Kidney (tissue), 14 donors: ENCODE data around the gene KIF24. TPM values are rescaled to one million over a fixed set of nuclear protein-coding genes. Genes with fewer than 3 reads are reported as not detected.

Experiments
- DNase-seq, 5 donors: peaks; one replicate each; pipeline ENCODE4 v3.0.0-alpha.2; 2013 to 2020
- FAIRE-seq: peaks from 2 replicates; lab custom pipeline; 2012; peaks lifted over from hg19 to GRCh38; lab: Jason Lieb, UNC
- H3K27ac ChIP-seq, 2 donors: one replicate each; pipeline ENCODE4 v1.7.0; 2013; ENCODE audit warnings: low read depth in 2 of 2, low read length in 2 of 2, inconsistent platforms in 1 of 2
- H3K27me3 ChIP-seq: one replicate; pipeline ENCODE4 v1.7.1; 2013; ENCODE audit warnings: low read length, inconsistent platforms; ENCODE audit not compliant: control insufficient read depth, insufficient read depth
- H3K36me3 ChIP-seq, 3 donors: one replicate each; pipeline versions ENCODE4 v1.7.0 to v1.7.1; 2013; ENCODE audit warnings: low read length in 3 of 3, control low read depth in 1 of 3, inconsistent platforms in 1 of 3; ENCODE audit not compliant: insufficient read depth in 3 of 3, control insufficient read depth in 2 of 3
- H3K4me1 ChIP-seq, 3 donors: one replicate each; pipeline versions ENCODE4 v1.7.0 to v1.7.1; 2013; ENCODE audit warnings: low read length in 3 of 3, inconsistent platforms in 1 of 3, low read depth in 1 of 3; ENCODE audit not compliant: control insufficient read depth in 2 of 3, insufficient read depth in 2 of 3
- H3K4me3 ChIP-seq, 3 donors: one replicate each; pipeline versions ENCODE4 v1.7.0 to v1.8.1; 2013; ENCODE audit warnings: low read length in 3 of 3, control low read depth in 1 of 3, inconsistent platforms in 1 of 3
- H3K9ac ChIP-seq, 3 donors: one replicate each; pipeline versions ENCODE4 v1.7.0 to v1.7.1; 2013; ENCODE audit warnings: low read length in 3 of 3, control low read depth in 1 of 3, inconsistent platforms in 1 of 3
- H3K9me3 ChIP-seq, 3 donors: one replicate each; pipeline versions ENCODE4 v1.7.0 to v1.7.1; 2013; ENCODE audit warnings: low read length in 3 of 3, control low read depth in 1 of 3, inconsistent platforms in 1 of 3; ENCODE audit not compliant: control insufficient read depth in 2 of 3, insufficient read depth in 1 of 3
- CTCF ChIP-seq: IDR thresholded peaks from 3 replicates; pipeline ENCODE4 v1.5.1; 2012; ENCODE audit warnings: mild to moderate bottlenecking, moderate library complexity, borderline replicate concordance; ENCODE audit not compliant: insufficient read depth; ENCODE audit errors: extremely low read depth
- intact Hi-C: fragments of 100-400 bp; cut with DNase I; formaldehyde crosslinking; loops from one replicate; pipeline ENCODE4 v1.11.1; 2022
- polyA plus RNA-seq: library from polyadenylated mRNA; stranded (reverse); fragments of 350-450 nt; fragmentation: Illumina TruSeq; extraction: RNeasy Lipid Tissue Mini Kit (QIAGEN cat#74804); gene quantifications from one replicate; pipeline ENCODE4 v1.2.3, GENCODE V29; 2014; ENCODE audit warnings: low read depth, low replicate concordance; ENCODE audit not compliant: insufficient read depth
- total RNA-seq: library from RNA; stranded (reverse); fragmentation: NEBNext Ultra II Directional; extraction: Animal tissue kit (Norgen Biotek cat#: 25700); gene quantifications from one replicate; pipeline ENCODE4 v1.2.1, GENCODE V29; 2021
- donor health status: control.
- donor health status: control.
- donor health status: control.
- donor health status: control.
- donor health status: control.
- donor health status: DM: yes; HTN: yes; CAD: no.
- donor health status: Normal renal cell carcinoma (clear cell type).

Gene KIF24
- total and polyA plus RNA-seq, 2 donors from 2014 or later: 0.58 to 2.8 TPM

- DNase-seq: no peak
- Histone ChIP-seq H3K9me3 (no peaks in the 10 kb centered on the region), H3K4me3 (no peak overlapping the region), H3K9ac (no peak overlapping the region), H3K27ac (peak overlapping the region; percentile 25 to 85), H3K36me3 (peaks cover 3 to 8% (median 7%) of the 10 kb centered on the region in 3 donors), H3K4me1 (peaks cover 0 to 31% (median 21%) of the 10 kb centered on the region in 3 donors), H3K27me3 (no peaks in the 10 kb centered on the region)
- intact Hi-C loops: no loop called here
- FAIRE-seq: no peak
- TF ChIP-seq CTCF: no peak
Measured at GRCh38 chr9:34343605-34344004, 14.5 kb upstream of the KIF24 start.

- Histone ChIP-seq H3K4me1 (peaks cover 0 to 31% (median 21%) of the 10 kb centered on the region in 3 donors), H3K9me3 (no peaks in the 10 kb centered on the region), H3K27ac (peak overlapping the region; percentile 25 to 85), H3K36me3 (peaks cover 3 to 8% (median 7%) of the 10 kb centered on the region in 3 donors), H3K4me3 (no peak overlapping the region), H3K27me3 (no peaks in the 10 kb centered on the region), H3K9ac (no peak overlapping the region)
- no peak for TF ChIP-seq CTCF
- intact Hi-C loops: no loop called here
- DNase-seq: no peak
- FAIRE-seq: no peak
Measured at GRCh38 chr9:34343090-34343489, 14.0 kb upstream of the KIF24 start.

GRCh38 chr9:34341659-34342295 lies 12.7 kb upstream of the KIF24 start:
- no peak for FAIRE-seq

More at GRCh38 chr9:34341659-34342295, 12.7 kb upstream of the KIF24 start:
- DNase-seq: no peak
- no peak for TF ChIP-seq CTCF
- Histone ChIP-seq H3K4me1 (peaks cover 0 to 31% (median 20%) of the 10 kb centered on the region in 3 donors), H3K9me3 (no peaks in the 10 kb centered on the region), H3K4me3 (no peak overlapping the region), H3K9ac (no peak overlapping the region), H3K27ac (peak overlapping the region; percentile 41 to 51), H3K36me3 (peaks cover 3 to 8% (median 7%) of the 10 kb centered on the region in 3 donors), H3K27me3 (no peaks in the 10 kb centered on the region)
- intact Hi-C loops: no loop called here
